Stimulated activated CD8-positive, alpha-beta memory T cell treated with anti-CD3 and anti-CD28 coated beads, Interleukin-15, amount 100 ng/mL, for 48 hours (primary cell): Measurements from ENCODE around the gene LMNTD2.
A peak's percentile ranks its signal among the peaks of the same experiment; 100 is the strongest.

Experiments
- DNase-seq, 2 donors: peaks; one replicate each; pipeline ENCODE4 v3.0.0-alpha.2; 2020; ENCODE audit warnings: low read depth in 2 of 2

Gene LMNTD2

DNA sequence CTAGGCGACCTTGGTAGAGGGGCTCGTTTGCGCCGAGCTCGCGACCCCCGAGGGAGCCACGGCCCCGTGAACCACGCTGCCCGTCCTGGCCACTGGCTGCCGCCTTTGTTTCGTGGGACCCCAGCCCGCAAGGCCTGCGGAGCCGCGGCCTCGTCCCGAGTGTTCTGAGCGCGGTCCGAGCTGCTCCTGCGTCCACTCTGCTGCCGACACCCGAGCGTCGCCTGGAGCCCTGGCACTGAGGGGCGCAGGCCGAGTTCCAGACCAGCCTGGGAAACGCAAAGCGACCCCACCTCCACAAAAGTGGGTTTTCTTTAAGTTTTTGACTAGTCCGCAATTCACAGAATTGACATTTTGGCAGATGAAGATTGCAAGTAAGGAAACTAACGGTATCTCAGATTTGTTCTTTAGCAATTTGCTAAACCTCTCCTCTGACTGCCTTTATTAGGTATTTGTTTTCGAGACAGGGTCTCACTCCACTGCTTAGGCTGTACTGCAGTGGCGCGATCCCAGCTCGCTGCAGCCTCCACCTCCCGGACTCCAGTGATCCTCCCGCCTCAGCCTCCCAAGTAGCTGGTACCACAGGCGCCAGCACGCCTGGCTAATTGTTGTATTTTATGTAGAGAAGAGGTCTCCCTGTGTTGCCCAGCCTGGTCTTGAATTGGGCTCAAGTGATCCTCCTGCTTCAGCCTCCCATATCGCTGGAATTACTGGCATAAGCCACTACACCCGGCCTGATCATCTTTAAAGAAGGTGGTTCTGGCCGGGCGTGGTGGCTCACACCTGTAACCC, 52.6 kb downstream of the LMNTD2 start:
- no peak for DNase-seq

DNA sequence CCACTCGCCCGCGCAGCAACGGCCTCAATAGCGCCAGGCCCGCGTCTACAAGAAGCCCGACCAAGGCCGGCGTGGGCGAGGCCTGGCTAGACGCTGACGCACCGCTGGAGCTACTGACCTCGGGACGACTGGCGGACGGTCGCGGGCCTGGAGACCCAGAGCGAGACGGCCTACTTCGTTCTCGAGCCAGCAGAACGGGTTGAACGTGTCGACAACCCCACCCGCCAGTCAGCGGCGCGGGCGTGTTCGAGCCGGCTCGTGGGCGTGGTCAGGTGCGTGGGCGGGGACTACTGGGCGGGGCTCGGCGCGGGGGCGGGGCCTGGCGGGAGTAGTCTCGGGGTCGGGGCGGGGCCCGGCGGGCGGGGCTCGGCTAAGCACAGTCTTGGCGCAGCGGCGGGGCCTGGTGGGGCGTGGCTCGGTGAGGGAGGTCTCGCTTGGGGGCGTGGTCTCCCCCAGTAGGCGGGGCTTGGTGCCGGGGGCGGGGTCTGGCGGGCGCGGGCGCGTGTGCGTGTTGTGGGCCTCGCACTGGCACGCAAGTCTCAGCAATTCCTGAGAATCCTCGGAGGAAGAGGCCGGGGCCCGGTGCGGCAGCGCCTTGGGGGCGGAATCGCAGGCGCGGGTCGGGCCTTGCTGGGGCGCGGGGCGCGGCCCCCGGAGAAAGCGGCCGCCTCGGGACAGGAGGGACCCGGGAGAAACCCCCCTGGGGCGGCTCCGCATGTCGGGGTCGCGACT, 53.4 kb downstream of the LMNTD2 start, which contains the start of gene RNH1:
Gene RNH1, minus strand, starts transcription at position 248 of the 732 bp plus-strand sequence. CDS start 5,080 bp downstream, outside the sequence.
- DNase-seq = peak; percentile 97 to 99

DNA sequence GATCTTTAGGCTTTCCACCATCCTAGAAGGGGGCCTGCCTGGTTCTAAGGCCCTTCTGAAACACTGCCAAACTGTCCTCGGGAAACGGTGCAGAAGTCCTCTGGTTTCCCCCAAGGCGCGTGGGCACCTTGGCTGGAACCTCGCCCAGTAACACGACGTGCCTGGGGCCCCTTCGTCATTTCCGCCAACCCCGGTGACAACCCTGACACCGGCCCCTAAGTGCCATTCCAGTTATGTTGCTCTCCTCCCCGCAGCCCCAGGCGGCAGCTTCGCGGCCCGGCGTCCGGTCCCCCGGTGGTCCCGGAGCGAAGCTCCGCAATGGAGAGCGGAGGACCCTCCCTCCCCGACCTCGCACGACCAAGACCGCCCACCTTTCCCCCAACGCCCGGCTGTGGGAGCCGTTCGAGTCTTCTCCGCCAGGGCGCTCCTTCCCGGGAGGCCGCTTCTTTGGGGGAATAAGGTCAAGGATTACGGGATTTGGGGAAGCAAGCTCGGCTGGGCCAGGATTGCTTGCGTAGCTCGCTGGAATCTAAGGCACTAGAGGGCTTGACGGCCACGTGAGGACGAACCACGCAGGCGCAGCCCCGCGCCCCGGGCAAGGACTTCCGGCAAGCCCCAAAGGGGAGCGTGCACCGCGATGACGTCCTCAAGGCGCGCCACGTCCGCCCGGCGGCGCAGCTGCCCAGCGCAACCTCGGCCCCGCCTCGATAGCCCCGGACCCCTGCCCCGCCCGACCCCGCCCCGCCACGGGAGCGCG, 54.1 kb downstream of the LMNTD2 start:
- DNase-seq = peak; percentile 96 to 98

DNA sequence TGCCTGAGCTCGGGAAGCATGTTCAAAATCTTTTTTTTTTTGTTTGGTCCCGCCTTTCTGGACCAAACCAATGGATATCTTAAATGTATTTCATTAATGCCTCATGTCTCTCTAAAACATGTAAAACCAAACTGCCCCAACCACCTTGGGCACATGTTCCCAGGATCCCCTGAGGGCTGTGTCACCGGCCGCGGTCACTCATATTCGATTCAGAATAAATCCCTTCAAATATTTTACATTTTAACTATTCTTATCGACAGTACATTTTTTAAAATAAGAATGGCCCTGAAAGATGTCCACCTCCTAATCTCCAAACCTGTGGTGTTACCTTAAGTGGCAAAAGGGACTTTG, 55.6 kb downstream of the LMNTD2 start:
- no peak for DNase-seq
